Choroid plexus epithelial cell (primary cell): ENCODE measurements around the gene DET1.
"Not testable (repeated sequence)": the region's sequence is repeated elsewhere in the genome, so short reads cannot be mapped to it uniquely, and the experiment has no call there.

ENCODE experiments used
- DNase-seq: peaks from one replicate; pipeline ENCODE4 v3.0.0-alpha.2; 2010; ENCODE audit warnings: low read depth
- H3K4me3 ChIP-seq: 2 replicates; pipeline ENCODE4 v1.5.1; 2011; ENCODE audit warnings: low read depth, mild to moderate bottlenecking, control low read depth, low read length, moderate library complexity
- CTCF ChIP-seq: conservative IDR thresholded peaks from 2 replicates; pipeline ENCODE4 v1.5.1; 2011; ENCODE audit warnings: low read depth, mild to moderate bottlenecking, control low read depth, inconsistent platforms, low read length, moderate library complexity

Gene DET1

GRCh38 chr15:88574655-88575054, 28.2 kb upstream of the DET1 start:
- TF ChIP-seq CTCF: no peak
- DNase-seq: no peak
- no peak overlapping the region for H3K4me3 ChIP-seq

GRCh38 chr15:88574077-88574476, 27.6 kb upstream of the DET1 start:
- H3K4me3 ChIP-seq: no peak overlapping the region
- TF ChIP-seq CTCF: no peak
- no peak for DNase-seq

GRCh38 chr15:88571852-88572259, 25.4 kb upstream of the DET1 start:
- no peak for DNase-seq
- H3K4me3 ChIP-seq: no peak overlapping the region
- TF ChIP-seq CTCF: no peak

GRCh38 chr15:88571153-88571851, 24.8 kb upstream of the DET1 start:
- no peak for TF ChIP-seq CTCF
- DNase-seq: no peak
- H3K4me3 ChIP-seq: no peak overlapping the region

- TF ChIP-seq CTCF: no peak
- no peak for DNase-seq
- no peak overlapping the region for H3K4me3 ChIP-seq
Observed at GRCh38 chr15:88568589-88568988, 22.1 kb upstream of the DET1 start.

GRCh38 chr15:88564741-88565140, 18.3 kb upstream of the DET1 start:
- DNase-seq: no peak
- H3K4me3 ChIP-seq: no peak overlapping the region
- no peak for TF ChIP-seq CTCF

GRCh38 chr15:88563638-88564037, 17.2 kb upstream of the DET1 start:
- no peak for DNase-seq
- H3K4me3 ChIP-seq: no peak overlapping the region
- no peak for TF ChIP-seq CTCF

- H3K4me3 ChIP-seq, DNase-seq: not testable (repeated sequence)
Observed at GRCh38 chr15:88559565-88559964, 13.1 kb upstream of the DET1 start.

GRCh38 chr15:88558026-88558425, 11.5 kb upstream of the DET1 start:
- H3K4me3 ChIP-seq: not testable (repeated sequence)

GRCh38 chr15:88548009-88548408, 1.5 kb upstream of the DET1 start:
- not testable (repeated sequence) for DNase-seq, H3K4me3 ChIP-seq

More at GRCh38 chr15:88558026-88558425, 11.5 kb upstream of the DET1 start:
- not testable (repeated sequence) for DNase-seq
